ENCODE data around the gene SLAMF1.

GRCh38 chr1:160619742-160620277 is 27.0 kb downstream of the SLAMF1 start:
- TF ChIP-seq POLR2A (IDR thresholded peaks at IDR 0.05; ENCODE audit: low read depth, low read length) (no peak; the same call in 1 of the 2 replicates), POLR2AphosphoS5 (IDR thresholded peaks at IDR 0.05; ENCODE audit: low read depth, low read length) (peak; percentile 40; the same call in 1 of the 2 replicates), TAF1 (IDR thresholded peaks at IDR 0.05; ENCODE audit: low read depth, low read length) (no peak)

All from GM12891 (cell line).